Measurements from ENCODE around the gene TRPT1.

DNA sequence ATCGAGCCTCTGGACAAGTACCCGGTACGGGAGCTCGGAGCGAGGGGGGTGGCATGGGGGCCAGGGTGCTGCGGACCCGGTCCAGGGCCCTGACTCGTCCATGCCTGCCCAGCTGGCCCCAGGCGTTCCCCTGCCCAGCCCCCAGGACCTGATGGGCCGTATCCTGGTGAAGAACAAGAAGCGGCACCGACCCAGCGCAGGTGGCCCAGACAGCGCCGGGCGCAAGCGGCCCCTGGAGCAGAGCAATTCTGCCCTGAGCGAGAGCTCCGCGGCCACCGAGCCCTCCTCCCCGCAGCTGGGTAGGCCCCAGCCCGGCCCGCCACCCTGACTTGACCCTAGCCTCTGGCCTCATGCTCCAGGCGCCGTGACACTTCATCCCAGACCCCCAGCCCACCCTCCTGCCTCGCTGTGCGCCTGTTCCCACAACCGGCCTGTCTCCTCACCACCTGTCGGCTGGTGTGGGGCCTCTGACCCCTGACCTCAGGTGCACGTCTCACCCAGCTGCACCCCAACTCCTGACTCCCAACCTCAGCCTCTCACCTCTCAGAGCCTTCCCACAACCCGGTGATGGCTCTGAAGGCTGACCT lies 33.1 kb upstream of the TRPT1 start:
- TF ChIP-seq POLR2A (IDR thresholded peaks at IDR 0.05) (no peak), EP300 (IDR thresholded peaks at IDR 0.05) (no peak)
- TF ChIP-seq, protein P1, sequence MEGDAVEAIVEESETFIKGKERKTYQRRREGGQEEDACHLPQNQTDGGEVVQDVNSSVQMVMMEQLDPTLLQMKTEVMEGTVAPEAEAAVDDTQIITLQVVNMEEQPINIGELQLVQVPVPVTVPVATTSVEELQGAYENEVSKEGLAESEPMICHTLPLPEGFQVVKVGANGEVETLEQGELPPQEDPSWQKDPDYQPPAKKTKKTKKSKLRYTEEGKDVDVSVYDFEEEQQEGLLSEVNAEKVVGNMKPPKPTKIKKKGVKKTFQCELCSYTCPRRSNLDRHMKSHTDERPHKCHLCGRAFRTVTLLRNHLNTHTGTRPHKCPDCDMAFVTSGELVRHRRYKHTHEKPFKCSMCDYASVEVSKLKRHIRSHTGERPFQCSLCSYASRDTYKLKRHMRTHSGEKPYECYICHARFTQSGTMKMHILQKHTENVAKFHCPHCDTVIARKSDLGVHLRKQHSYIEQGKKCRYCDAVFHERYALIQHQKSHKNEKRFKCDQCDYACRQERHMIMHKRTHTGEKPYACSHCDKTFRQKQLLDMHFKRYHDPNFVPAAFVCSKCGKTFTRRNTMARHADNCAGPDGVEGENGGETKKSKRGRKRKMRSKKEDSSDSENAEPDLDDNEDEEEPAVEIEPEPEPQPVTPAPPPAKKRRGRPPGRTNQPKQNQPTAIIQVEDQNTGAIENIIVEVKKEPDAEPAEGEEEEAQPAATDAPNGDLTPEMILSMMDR (IDR thresholded peaks at IDR 0.05): no peak
